GM23338 (cell line): ENCODE data around the gene R3HDM2.

Source experiments
- CREB1 ChIP-seq: fragments of 250-450 bp; sonication (Bioruptor Pico); IDR thresholded peaks from 2 replicates; pipeline ENCODE4 v1.5.0; 2020; ENCODE audit warnings: low read depth, mild to moderate bottlenecking, moderate library complexity
- CTCF ChIP-seq, 2 experiments: fragments of 200-600 bp in 1 of 2; sonication (generic) in 1 of 2; conservative IDR thresholded peaks; 2 replicates each; pipeline versions ENCODE4 v1.5.1 to v1.6.1; 2016 to 2017; ENCODE audit warnings: antibody characterized with exemption in 2 of 2, low read depth in 2 of 2, mild to moderate bottlenecking in 2 of 2, moderate library complexity in 1 of 2
- EZH2phosphoT487 ChIP-seq: fragments of 200-600 bp; sonication (generic); IDR thresholded peaks from one replicate; pipeline ENCODE4 v1.8.1; 2018; ENCODE audit warnings: antibody characterized with exemption; ENCODE audit not compliant: unreplicated experiment
- POLR2AphosphoS5 ChIP-seq: IDR thresholded peaks from 2 replicates; pipeline ENCODE4 v1.6.1; 2016; ENCODE audit warnings: antibody characterized with exemption, low read depth
- TF ChIP-seq, protein P1 (sequence below): IDR thresholded peaks from 2 replicates; pipeline ENCODE4 v1.6.1; 2016; ENCODE audit warnings: antibody characterized with exemption

DNA sequence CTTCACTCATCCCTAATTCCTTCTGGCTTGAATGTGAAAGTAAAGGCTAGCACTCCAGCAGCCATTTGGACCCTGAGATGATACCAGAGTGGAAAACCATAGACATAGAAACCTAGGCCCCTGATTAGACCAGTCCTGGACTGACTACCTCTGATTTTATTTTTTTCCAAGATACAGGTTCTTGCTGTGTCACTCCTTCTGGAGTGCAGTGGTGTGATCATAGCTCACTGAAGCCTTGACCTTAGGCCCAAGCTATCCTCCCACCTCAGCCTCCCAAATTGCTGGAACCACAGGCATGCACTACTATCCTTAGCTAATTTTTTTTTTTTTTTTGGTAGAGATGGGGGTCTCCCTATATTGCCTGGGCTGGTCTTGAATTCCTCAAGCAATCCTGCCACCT lies 105.4 kb downstream of the R3HDM2 start:
- TF ChIP-seq POLR2AphosphoS5 (no peak), CTCF (conservative IDR thresholded peaks at IDR 0.05; ENCODE audit: low read depth in 2 of 2) (no peak), EZH2phosphoT487 (no peak), CREB1 (CRISPR knock-in tag) (no peak)
- TF ChIP-seq, protein P1, sequence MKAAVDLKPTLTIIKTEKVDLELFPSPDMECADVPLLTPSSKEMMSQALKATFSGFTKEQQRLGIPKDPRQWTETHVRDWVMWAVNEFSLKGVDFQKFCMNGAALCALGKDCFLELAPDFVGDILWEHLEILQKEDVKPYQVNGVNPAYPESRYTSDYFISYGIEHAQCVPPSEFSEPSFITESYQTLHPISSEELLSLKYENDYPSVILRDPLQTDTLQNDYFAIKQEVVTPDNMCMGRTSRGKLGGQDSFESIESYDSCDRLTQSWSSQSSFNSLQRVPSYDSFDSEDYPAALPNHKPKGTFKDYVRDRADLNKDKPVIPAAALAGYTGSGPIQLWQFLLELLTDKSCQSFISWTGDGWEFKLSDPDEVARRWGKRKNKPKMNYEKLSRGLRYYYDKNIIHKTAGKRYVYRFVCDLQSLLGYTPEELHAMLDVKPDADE, result no peak
